NCI-H526 treated with DMSO at 0.1 percent for 48 hours (cell line): ENCODE results near the gene SLC13A3.

ENCODE experiments used
- DNase-seq: peaks from one replicate; lab custom pipeline; 2025; lab: John Stamatoyannopoulos, UW

The SLC13A3 gene

DNA sequence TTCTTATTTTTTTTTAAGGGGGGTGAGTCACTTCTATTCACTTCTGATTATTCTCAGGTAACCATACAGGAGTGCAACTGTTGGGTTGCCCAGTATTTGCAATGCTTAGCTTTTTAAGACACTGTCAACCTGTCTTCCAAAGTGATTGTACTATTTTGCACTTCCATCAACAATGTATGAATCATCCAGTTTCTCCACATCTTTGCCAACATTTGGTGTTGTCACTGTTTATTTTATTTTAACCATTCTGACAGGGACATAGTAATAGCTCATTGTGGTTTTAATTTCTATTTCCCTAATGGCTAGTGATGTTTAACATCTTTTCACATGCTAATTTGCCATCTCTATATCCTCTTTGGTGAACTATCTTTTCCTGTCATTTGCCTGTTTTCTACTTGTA, 1.4 kb upstream of the SLC13A3 start:
- no peak for DNase-seq

DNA sequence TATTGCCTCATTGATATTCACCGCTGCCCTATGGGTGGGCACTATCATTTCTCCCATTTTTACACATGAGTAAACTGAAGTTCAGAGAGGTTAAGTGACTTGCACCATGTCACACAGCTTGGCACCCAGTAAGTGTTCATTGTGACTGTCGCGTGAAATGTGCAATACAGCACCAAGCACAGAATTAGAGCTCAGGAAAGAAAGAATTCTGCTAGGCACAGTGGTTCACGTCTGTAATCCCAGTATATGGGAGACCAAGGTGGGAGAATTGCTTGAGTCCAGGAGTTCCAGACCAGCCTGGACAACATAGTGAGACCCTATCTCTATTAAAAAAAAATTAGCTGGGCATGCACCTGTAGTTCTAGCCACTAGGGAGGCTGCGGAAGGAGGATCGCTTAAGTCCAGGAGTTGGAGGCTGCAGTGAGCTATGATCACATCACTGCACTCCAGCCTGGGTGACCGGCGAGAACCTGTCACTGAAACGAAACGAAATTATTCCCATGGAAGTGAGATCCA, 626 bp downstream of the SLC13A3 start:
- DNase-seq: no peak

- DNase-seq: no peak
Measured at GRCh38 chr20:46649965-46650542, 1.2 kb downstream of the SLC13A3 start.

- DNase-seq: no peak
Measured at GRCh38 chr20:46649650-46649949, 1.7 kb downstream of the SLC13A3 start.

- DNase-seq: peak; percentile 51
Measured at GRCh38 chr20:46648903-46649649, 2.2 kb downstream of the SLC13A3 start.

GRCh38 chr20:46647469-46647868, 3.8 kb downstream of the SLC13A3 start:
- DNase-seq: no peak

DNA sequence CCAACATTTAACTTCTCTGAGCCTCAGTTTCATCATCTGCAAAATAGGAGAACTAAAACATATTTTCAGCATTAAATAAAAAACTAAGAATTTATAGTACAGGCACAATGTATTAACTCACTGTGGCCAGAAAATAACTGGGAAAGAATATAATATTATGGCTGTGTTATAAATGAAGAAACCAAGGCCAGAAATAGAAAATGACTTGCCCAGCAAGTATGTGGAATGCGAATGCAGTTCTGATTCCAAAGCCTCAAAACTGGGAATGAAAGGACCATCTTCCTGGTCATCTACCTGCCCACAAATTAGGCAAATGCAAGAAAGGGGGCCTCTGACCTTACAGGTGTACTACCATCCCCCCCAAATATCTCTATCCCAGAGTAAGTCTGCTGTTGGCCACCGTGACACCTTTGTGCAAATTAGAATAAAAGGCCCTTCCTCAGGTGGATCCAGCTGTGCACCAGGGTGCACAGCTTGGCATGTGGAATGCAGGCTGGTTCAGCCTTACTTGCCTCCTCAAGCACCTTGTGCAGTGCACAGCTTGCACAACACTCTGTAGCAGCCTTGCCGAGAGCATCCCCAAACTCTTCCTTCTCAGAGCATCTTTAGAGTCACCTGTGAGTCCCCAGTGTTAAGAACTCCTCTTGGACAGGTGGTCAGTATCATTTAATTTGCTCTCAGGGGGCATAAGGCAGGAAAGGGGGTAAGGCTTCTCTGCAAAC, 4.4 kb downstream of the SLC13A3 start:
- DNase-seq: no peak

- no peak for DNase-seq
Measured at GRCh38 chr20:46646122-46646521, 5.1 kb downstream of the SLC13A3 start.

- DNase-seq: no peak
Measured at GRCh38 chr20:46644733-46645132, 6.5 kb downstream of the SLC13A3 start.

GRCh38 chr20:46644160-46644559, 7.1 kb downstream of the SLC13A3 start:
- DNase-seq: no peak

GRCh38 chr20:46642969-46643343, 8.3 kb downstream of the SLC13A3 start:
- DNase-seq: no peak

DNA sequence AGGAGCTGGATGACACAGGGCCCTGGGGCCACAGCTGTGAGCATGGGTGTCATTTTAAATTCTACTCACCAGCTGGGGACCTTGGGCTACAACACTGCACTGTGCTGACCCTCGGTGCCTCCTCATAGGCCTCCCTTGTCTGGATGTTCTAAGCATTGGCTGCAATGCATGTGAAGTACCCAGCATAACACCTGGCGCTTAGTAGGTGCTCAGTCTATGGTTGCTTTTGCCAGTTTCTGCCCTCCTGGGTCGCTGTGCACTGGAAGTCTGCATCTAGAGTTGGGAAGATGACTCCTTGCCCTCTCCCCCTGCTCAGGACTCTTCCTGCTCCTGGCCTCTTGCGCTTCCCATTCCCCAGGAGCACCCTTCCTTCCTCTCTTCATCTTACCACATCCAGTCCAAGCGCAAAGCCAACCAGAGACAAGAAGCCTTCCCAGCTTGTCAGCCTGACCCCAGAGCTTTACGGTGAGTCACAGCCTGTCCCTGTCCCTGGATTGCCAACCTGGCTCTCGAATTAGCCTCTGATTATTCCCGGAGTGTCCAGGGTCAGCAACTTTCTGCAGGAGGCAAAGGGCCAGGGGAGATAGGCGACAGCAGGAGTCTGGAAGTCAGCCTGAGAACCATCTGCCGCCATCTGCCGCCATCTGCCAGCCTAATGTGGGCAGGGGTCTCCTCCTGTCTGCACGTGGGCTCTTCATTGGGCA, 8.8 kb downstream of the SLC13A3 start:
- DNase-seq: no peak

DNA sequence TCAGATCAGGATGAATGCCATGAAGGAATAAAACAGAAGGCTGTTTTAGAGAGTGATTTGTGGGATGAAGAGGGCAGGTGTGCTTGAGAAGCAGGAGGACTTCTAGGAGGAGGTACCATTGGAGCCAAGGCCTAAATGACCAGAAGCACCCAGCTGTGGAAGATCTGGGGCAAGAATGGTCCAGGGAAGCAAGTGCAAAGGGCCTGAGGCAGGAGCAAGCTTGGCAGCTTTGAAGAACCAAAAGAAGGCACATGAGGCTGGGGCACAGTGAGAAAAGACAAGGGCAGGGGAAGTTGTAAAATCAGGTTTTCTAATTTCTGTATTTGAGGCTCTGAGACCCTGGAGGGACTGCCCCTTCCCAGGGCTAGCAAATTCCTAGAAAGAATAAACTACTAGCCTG, 9.8 kb downstream of the SLC13A3 start:
- DNase-seq: no peak

DNA sequence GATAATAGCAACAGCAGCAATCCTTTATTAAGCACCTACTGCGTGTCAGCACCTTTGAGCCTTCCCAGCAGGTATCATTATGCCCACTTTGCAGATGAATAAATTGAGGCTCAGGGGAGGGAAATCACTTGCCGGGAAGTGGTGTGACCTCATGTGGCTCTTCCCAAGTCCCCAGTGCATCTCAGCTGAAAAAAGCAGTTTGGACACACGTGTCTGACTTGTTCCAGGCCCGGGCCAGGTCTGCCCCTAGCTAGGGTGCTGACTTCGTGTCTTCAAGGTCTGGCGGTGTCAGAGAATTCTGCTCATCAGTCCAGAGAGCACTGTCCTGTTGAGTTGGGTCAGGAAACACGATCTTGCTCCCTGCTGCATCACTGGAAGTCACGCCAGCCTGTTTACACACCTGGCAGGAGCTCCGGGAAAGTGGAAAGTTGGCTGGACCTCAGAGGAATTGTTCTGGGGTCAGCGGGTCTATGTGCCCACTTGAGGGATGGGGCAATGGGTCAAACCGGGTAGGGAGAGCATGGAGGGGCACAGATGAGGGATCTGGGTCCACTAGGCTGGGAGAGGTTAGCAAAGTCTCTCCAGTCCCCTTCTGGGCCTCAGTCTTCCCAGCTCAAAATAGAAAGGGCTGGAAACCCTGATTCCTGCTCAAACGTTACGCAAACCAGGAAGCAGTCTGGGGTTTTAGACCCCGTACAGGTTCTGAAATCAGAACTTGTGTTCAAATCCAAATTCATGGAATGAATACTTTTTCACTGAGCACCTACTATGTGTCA, 10.5 kb downstream of the SLC13A3 start:
- no peak for DNase-seq

GRCh38 chr20:46640044-46640443, 11.2 kb downstream of the SLC13A3 start:
- DNase-seq: no peak

DNA sequence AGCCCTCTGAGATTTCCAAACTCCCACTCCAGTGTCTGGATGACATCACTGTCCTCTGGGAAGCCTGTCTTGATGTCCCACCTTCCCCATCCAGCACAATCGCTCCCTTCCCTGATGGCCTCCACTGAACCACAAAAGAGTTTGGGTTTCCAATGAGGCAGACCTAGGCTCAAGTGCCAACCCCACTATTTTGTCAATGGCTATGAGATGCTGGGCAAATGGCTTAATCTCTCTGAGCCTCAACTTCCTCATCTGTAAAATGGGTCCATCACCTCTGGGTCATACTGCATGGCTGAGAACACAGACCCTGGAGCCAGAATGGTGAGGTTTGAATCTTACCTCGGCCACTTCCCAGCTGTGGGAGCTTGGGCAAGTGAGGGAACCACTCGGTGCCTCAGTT, 11.7 kb downstream of the SLC13A3 start:
- DNase-seq: no peak

GRCh38 chr20:46638898-46639274, 12.4 kb downstream of the SLC13A3 start:
- no peak for DNase-seq

DNA sequence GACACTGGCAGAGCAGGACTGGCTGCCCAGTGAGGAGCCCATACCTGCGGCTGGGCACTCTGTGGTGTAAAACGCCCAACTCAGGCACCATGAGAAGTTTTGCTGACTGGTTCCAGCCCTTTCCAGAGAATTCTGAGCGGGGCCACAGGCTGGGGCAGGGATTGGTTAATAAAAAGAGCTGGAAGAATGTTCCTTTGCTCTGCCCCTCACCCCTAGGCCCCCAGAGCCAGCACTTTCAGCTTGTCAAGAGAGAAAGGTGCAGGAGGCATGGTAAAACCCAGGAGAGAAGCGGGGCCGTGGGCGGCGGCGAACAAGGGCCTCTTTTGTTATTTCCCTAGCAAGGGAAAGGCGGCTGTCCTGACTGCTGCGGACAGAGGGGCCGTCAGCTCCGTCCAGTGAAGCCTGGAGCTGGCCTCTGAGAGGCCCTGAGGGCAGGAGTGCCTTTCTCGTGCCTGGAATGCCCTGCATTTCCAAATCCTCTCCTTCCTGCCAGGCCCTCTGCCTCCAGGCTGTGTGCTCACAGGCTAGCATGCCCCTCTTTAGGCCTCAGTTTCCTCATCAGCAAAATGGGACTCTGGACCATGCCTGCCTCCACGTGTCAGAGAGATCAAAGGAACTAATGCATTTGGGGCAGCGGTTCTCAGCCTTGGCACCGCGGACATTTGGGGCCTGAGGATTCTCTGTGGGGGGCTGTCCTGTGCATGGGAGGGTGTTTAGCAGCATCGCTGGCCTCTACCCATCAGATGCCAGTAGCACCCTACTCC, 12.9 kb downstream of the SLC13A3 start:
- no peak for DNase-seq

DNA sequence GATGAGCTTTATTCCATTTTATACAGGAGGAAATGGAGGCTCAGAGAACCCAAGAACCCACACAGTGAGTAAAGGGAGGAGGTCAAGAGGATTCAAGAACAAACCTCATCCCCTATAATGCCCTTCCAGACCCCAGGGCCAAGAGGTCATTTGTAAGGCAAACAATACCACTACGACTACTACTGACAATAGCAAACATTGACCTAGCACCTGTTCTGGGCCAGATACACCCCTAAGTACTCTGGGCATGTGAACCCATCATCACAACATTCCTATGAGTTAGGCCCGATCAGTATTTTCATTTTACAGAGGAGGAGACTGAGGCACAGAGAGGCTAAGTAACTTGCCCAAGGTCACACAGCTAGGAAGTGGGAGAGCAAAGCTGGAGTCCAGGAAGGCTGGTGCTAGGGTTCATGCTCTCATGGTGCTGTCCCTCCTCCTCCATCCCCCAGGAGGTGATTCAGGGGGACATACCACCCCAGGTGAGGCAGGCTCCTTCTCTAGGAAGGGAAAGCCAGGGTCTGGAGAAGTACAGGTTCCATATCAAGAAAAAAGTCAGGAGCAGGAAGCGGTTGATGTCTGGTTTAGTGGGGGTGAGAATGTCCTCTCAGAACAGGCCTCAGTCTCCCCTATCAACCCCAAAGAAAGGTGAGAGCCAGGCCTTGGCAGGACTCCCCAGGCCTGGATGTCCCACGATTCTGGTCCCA, 13.7 kb downstream of the SLC13A3 start:
- DNase-seq: no peak

DNA sequence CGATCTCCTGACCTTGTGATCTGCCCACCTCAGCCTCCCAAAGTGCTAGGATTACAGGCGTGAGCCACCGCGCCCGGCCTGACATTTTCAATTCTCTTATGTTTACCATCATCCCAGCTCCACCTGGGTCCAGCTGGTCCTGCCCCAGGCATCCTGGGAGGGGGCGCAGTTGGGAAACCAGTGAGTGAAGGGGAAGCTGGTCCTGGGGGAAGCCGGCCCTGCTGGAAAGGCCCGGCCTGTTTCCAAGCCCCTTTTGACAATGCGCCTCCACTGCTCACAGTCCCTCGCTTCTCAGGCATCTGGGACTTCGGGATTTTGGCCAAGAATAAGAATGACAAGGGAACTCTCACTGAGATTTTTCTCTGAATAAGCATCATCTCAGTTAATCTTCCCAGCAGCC, 14.2 kb downstream of the SLC13A3 start:
- DNase-seq: no peak

- DNase-seq: no peak
Measured at GRCh38 chr20:46636514-46636913, 14.7 kb downstream of the SLC13A3 start.
